Measurements from ENCODE around the gene RTTN.

Gene RTTN

GRCh38 chr18:69956665-69957620 is 248.5 kb downstream of the RTTN start:
- H3K4me3 ChIP-seq (ENCODE audit: low read length): no peak overlapping the region
- H3K36me3 ChIP-seq (ENCODE audit: insufficient read depth, low read length): no peaks in the 10 kb centered on the region
- peak overlapping the region; percentile 3 for H2AFZ ChIP-seq (ENCODE audit: low read depth, low read length)
- no peaks in the 10 kb centered on the region for H3K4me1 ChIP-seq (ENCODE audit: insufficient read depth, low read length)
- no peaks in the 10 kb centered on the region for H3K9me3 ChIP-seq (ENCODE audit: low read length)
- no peaks in the 10 kb centered on the region for H3K27me3 ChIP-seq (ENCODE audit: insufficient read depth, low read length)

DNA sequence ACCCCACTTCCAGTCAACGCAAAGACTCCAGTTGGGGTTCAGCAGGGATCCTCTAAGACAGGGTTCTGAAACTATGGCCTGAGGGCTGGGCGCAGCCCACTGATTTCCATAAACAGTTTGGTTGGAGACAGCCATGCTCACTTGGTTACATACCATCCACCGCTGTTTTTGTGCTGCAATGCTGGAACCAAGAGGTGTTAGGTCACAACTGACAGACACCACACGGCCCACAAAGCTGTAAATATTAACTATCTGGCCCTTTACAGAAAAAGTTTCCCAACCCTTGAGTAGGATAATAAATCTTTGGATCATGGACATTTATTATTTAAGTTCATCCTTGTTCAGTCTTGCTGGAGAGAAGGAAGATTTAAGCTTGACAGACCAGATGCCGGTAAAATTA is 249.4 kb downstream of the RTTN start:
- no peaks in the 10 kb centered on the region for H3K4me1 ChIP-seq (ENCODE audit: insufficient read depth, low read length)
- no peak overlapping the region for H2AFZ ChIP-seq (ENCODE audit: low read depth, low read length)
- H3K4me3 ChIP-seq (ENCODE audit: low read length): no peak overlapping the region
- no peaks in the 10 kb centered on the region for H3K9me3 ChIP-seq (ENCODE audit: low read length)
- H3K27me3 ChIP-seq (ENCODE audit: insufficient read depth, low read length): no peaks in the 10 kb centered on the region
- no peaks in the 10 kb centered on the region for H3K36me3 ChIP-seq (ENCODE audit: insufficient read depth, low read length)

- no peaks in the 10 kb centered on the region for H3K27me3 ChIP-seq (ENCODE audit: insufficient read depth, low read length)
- H2AFZ ChIP-seq (ENCODE audit: low read depth, low read length): no peak overlapping the region
- no peaks in the 10 kb centered on the region for H3K9me3 ChIP-seq (ENCODE audit: low read length)
- H3K4me1 ChIP-seq (ENCODE audit: insufficient read depth, low read length): no peaks in the 10 kb centered on the region
- H3K36me3 ChIP-seq (ENCODE audit: insufficient read depth, low read length): no peaks in the 10 kb centered on the region
- H3K4me3 ChIP-seq (ENCODE audit: low read length): no peak overlapping the region
Measured at GRCh38 chr18:69954719-69955480, 250.6 kb downstream of the RTTN start.

- H2AFZ ChIP-seq (ENCODE audit: low read depth, low read length): no peak overlapping the region
- H3K9me3 ChIP-seq (ENCODE audit: low read length): no peaks in the 10 kb centered on the region
- H3K36me3 ChIP-seq (ENCODE audit: insufficient read depth, low read length): no peaks in the 10 kb centered on the region
Measured at GRCh38 chr18:69953191-69953590, 252.3 kb downstream of the RTTN start.

More at GRCh38 chr18:69953191-69953590, 252.3 kb downstream of the RTTN start:
- Histone ChIP-seq H3K4me3 (ENCODE audit: low read length) (no peak overlapping the region), H3K4me1 (ENCODE audit: insufficient read depth, low read length) (no peaks in the 10 kb centered on the region), H3K27me3 (ENCODE audit: insufficient read depth, low read length) (no peaks in the 10 kb centered on the region)

All from neuron (in vitro differentiated cells).